Ovary (tissue), 3 donors: ENCODE data around the gene PSD4.

ENCODE experiments used
- CTCF ChIP-seq, 3 donors: fragments of 450-650 bp in 2 of 3; fragments of 200-600 bp in 1 of 3; IDR thresholded peaks; one replicate each; pipeline versions ENCODE4 v1.5.1 to v1.8.0; 2016 to 2022; ENCODE audit warnings: antibody characterized with exemption in 3 of 3, mild to moderate bottlenecking in 1 of 3
- EP300 ChIP-seq: sonication (generic); formaldehyde crosslinking; IDR thresholded peaks from one replicate; pipeline ENCODE4 v1.6.1; 2017; ENCODE audit warnings: antibody characterized with exemption
- POLR2A ChIP-seq: fragments of 450-650 bp; IDR thresholded peaks from one replicate; pipeline ENCODE4 v1.6.1; 2017; ENCODE audit warnings: antibody characterized with exemption, mild to moderate bottlenecking, moderate library complexity
- donor health status: DM: no; HTN: no; CAD: no.

- no peak for TF ChIP-seq CTCF (IDR thresholded peaks at IDR 0.05)
- TF ChIP-seq POLR2A = no peak
- no peak for TF ChIP-seq EP300
Observed at GRCh38 chr2:113167962-113168340, 5.8 kb upstream of the PSD4 start.
